Stimulated activated CD8-positive, alpha-beta memory T cell treated with anti-CD3 and anti-CD28 coated beads, Interleukin-7, amount 100 ng/mL, for 48 hours (primary cell): ENCODE results near the gene LRMDA.

Experiments
- DNase-seq, 2 donors: peaks; one replicate each; pipeline ENCODE4 v3.0.0-alpha.2; 2020; ENCODE audit warnings: low read depth in 1 of 2; ENCODE audit errors: extremely low read depth in 1 of 2

Gene LRMDA

DNA sequence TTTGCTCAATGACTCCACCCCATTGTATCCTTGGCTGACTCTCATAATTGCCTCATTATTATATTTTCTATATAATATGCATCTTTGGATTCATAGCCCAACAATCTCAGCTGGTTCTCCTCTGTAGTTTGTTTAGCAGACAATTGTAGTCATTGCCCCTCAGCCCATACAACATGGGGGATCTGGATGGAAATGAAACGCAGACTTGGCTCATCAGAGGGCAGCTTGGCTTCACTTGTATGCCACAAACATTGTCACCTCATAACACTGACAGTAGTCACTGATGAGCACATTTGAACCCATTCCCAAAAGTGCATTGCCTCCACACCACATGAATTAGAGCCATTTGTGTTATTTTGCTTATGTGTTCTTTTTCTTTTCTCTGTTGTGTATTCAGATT lies 963.8 kb downstream of the LRMDA start:
- DNase-seq = no peak

GRCh38 chr10:76396134-76396533 lies 964.7 kb downstream of the LRMDA start:
- DNase-seq = no peak

GRCh38 chr10:76397181-76398042 lies 966.0 kb downstream of the LRMDA start:
- no peak for DNase-seq

DNA sequence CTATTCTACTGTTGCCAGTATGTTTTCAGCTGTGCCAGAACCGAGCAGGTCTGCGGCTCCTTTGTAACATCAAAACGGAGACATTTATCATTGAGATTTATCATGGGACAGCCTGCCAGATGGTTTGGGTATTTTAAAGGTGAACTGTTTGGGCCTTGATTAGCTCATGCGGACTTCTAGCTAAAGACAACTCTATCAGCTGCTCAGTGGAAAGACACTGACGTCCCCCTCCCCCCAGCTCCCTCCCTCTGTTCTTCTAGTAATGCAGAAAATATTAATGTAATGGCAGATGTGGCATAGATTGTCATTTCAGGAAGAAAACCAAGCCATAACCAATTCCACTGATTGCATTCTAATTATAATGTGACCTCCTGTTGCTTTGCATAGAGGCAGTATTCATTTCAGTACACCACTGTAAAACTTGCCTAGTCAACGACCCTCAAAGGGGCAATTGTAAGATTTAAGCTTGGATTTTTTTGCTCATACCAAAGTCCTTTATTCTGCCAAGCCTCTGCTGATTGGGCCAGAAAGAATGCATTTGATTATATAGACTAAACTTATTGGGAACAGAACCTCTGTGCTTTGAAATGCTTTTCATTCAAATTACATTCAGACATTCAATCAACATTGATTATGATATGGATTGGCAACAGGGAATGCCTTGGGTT lies 966.8 kb downstream of the LRMDA start:
- DNase-seq = no peak

- no peak for DNase-seq
Measured at GRCh38 chr10:76399226-76399625, 967.8 kb downstream of the LRMDA start.

GRCh38 chr10:76401006-76401405 lies 969.6 kb downstream of the LRMDA start:
- DNase-seq = no peak

DNA sequence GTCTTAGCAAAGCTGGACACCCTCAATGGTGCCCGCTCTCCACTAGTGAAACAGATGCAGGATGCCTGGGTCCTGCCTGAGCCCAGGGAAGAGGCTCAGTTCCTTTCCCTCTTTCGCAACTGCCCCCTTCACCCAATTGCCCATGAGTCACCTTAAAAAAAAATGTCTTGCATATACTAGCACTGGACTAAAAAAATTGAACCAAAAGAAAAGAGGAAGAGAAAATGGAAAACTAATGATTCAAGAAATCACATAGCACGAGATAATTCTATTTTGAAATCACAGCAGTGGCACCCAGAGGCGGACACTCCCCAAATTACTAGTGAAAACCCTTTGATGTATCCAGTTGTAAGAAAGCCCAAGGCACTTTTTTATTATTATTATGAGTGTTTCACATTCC lies 972.5 kb downstream of the LRMDA start:
- no peak for DNase-seq

- DNase-seq = no peak
Measured at GRCh38 chr10:76404531-76404930, 973.1 kb downstream of the LRMDA start.

DNA sequence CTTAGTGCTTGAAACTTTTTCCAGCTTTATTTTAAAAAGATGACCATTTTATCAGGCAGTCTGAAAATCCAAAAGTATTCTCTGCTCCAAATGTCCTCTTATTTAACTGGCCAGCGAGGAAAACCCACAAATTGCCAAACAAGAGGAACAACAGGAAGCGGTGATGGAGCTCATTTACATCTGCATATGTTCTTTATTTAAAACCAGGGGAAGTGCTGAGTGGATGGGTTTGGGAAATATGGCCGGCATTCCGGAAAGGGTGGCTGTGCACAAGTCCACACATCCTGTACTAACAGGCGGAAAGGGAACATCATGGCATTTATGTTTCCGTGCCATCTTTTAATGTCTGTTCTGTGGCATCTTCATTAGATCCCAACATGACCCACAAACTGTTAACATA lies 974.5 kb downstream of the LRMDA start:
- no peak for DNase-seq

- DNase-seq = no peak
Measured at GRCh38 chr10:76408646-76409045, 977.2 kb downstream of the LRMDA start.

DNA sequence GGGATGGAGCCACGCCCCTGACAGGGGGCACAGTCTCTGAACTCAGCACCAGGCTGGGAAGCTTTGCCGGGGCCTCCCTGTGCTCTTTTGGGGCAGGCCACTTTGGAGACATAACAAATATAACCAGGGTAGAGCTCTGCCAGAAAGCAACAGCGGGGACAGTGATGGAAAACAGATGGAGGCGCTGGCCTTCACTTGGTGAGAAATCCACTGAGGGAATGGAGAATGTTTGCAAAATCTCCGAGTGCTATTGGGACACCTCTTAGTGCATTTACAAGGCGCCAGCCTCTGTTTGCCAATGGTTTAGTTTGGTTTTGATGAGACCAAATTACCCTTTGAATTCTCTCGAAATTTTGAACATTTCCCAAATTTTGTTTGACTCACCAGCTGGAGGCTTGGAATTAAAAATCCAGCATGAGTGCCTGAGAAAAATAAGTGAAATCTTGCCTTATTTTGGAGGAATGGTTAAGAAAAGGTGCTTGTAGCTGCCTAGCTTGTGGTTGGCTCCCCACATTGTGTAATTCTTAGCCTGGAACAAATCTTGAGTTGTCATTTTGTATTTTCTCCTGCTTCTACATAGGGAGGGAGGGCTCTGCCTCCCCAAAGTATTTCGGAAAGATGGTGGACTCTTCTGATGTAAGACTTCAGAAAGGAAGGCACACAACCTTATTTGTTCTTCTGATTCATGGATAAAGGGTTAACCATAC lies 980.5 kb downstream of the LRMDA start:
- no peak for DNase-seq

DNA sequence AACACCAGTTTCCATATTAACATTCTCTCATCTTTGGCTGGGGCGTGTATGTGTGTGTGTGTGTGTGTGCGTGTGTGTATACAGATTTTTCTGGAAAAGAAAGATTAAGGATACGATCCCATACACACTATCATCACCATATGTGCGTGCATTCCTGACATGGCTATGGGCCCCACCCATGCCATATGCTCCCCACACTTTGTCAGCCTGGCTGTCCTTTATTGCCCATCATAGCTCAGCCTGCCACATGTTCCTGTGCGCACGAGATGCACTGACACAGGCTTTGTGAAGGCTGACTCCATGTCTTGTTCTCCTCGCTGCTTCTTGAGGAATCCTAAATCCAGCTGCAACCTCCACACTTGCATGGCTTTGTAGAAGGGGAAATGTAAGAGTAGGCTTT lies 984.1 kb downstream of the LRMDA start:
- no peak for DNase-seq

- no peak for DNase-seq
Measured at GRCh38 chr10:76416642-76417041, 985.2 kb downstream of the LRMDA start.

- DNase-seq = no peak
Measured at GRCh38 chr10:76420725-76421124, 989.3 kb downstream of the LRMDA start.

DNA sequence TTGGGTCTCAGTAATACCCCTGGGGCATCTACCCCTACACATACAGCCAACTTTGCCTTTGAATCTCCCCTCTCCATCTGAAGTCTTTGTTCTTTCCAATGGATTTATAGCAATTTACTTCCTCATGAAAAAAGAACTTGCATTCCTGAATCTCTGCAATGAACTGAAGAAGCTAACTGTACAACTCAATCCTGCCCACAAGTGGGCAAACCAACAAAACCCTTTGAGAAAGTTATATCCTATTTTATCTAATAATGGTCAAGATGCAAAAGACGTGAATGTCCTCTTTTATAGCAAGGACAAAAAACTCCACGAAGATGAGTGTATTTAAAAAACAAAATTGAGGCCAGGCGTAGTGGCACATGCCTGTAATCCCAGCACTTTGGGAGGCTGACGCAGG lies 991.3 kb downstream of the LRMDA start:
- no peak for DNase-seq

- no peak for DNase-seq
Measured at GRCh38 chr10:76428551-76429367, 997.3 kb downstream of the LRMDA start.

GRCh38 chr10:76429368-76430060 lies 998.1 kb downstream of the LRMDA start:
- no peak for DNase-seq

DNA sequence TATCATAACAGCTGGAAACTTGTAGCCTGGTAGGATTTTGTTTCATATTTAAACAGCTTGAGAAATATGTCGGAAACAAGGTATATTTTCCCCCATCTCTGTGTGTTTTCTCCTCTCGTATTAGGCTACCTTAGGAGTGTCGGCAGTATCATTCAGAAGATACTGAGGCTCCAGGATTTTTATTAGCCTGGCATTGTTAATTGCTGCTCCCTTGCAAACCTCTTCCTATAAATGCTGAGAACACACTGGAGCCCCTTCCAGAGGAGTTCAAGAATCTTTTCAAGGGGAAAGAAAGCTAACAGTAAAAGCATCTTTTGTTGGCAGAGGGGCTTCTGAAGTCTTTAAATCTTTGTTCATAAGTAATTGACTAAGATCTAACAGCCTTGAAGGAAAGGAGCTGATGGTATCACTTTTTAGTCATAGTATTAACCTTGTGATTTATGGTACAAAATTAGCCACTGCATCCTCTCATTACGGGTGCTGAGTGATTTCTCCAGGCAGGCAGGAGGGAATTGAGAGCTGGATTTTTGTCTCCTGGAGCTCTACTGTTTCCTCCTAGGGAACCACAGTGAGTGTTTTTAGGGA lies 998.7 kb downstream of the LRMDA start:
- no peak for DNase-seq

DNA sequence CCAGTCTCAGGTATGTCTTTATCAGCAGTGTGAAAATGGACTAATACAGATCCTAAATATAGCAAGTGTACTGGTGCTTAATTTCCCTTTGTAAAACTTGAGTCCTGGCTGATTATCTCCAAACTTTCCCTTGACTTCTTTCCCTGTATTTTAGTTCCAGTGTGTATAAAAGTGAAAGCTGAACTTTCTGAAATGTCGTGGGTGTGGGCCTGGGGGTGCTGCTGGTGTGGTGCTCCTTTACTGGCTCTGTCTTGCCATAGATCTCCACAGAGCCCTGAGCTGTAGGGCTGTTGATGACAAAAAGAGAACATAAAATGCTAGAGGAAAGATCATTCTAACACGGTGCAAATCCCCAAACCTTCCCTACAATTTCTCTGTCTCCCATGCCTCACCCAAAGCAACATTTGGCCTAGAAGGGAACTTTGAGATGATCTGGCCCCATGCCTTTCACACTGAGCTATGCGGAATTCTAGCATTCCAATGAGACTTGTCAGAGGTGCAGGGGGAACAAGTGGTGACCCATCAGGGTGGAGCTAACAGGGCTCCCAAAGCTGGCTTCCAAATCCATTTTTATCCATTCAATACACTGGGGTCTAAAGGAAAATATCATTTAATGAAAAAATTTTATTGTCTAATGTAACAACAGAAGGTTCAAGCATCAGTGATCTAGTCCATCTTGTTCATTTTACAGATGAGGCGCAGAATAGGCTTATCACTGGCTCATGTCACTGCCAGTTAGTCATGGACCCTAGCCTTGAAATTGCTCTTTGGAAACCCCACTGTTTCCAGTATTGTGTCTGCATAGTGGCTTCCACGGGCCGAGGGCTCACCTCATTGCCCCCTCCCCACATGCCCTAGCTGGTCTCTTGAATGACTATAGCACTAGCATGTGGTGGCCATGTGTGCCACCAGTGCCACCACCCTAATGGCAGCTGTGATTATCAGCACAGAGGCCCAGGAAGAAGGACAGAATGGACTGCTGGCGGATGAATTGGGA lies 1000.9 kb downstream of the LRMDA start:
- DNase-seq = no peak
